Stomach (tissue), 9 donors: Measurements from ENCODE around the gene BOK. TPM values are rescaled to one million over a fixed set of nuclear protein-coding genes. Genes with fewer than 3 reads are reported as not detected.
A peak's percentile ranks its signal among the peaks of the same experiment; 100 is the strongest.

Experiments
- DNase-seq, 2 donors: peaks; one replicate each; pipeline versions ENCODE4 v3.0.0 to v3.0.0-alpha.2; 2013 to 2019
- H3K27ac ChIP-seq, 5 donors: fragments of 200-600 bp in 4 of 5; sonication (generic) in 4 of 5; one replicate each; pipeline ENCODE4 v1.5.1; 2013 to 2019; ENCODE audit warnings: mild to moderate bottlenecking in 1 of 5, moderate library complexity in 1 of 5
- H3K27me3 ChIP-seq, 3 donors: fragments of 200-600 bp; sonication (generic); one replicate each; pipeline ENCODE4 v1.5.1; 2017 to 2019; ENCODE audit warnings: mixed run types in 1 of 3
- H3K36me3 ChIP-seq, 4 donors: fragments of 200-600 bp; sonication (generic); 1 replicate in 3 of 4; 2 replicates in 1 of 4; pipeline ENCODE4 v1.5.1; 2016 to 2019
- H3K4me1 ChIP-seq, 4 donors: fragments of 200-600 bp; sonication (generic); one replicate each; pipeline ENCODE4 v1.5.1; 2016 to 2019
- H3K4me3 ChIP-seq, 4 donors: fragments of 200-600 bp; sonication (generic) in 3 of 4; one replicate each; pipeline ENCODE4 v1.5.1; 2016 to 2019; ENCODE audit warnings: mild to moderate bottlenecking in 1 of 4
- H3K9me3 ChIP-seq, 4 donors: fragments of 200-600 bp; sonication (generic); one replicate each; pipeline ENCODE4 v1.5.1; 2016 to 2019
- CTCF ChIP-seq, 7 experiments: fragments of 450-650 bp in 4 of 7; fragments of 200-600 bp in 3 of 7; sonication (generic) in 3 of 7; IDR thresholded peaks; one replicate each; pipeline ENCODE4 v1.5.1; 2016 to 2019; ENCODE audit warnings: antibody characterized with exemption in 7 of 7, control low read depth in 2 of 7, mild to moderate bottlenecking in 1 of 7
- EP300 ChIP-seq: sonication (generic); formaldehyde crosslinking; IDR thresholded peaks from one replicate; pipeline ENCODE4 v1.6.1; 2017; ENCODE audit warnings: antibody characterized with exemption
- POLR2A ChIP-seq, 4 donors: fragments of 450-650 bp; IDR thresholded peaks; one replicate each; pipeline ENCODE4 v1.6.1; 2016; ENCODE audit warnings: antibody characterized with exemption in 4 of 4, control low read depth in 2 of 4, mild to moderate bottlenecking in 1 of 4, moderate library complexity in 1 of 4
- POLR2AphosphoS5 ChIP-seq, 3 donors: sonication (generic); formaldehyde crosslinking; IDR thresholded peaks; one replicate each; pipeline ENCODE4 v1.6.1; 2016; ENCODE audit warnings: antibody characterized with exemption in 3 of 3
- WGBS, 5 donors: extraction: QIAGEN DNeasy Blood & Tissue Kit in 3 of 5; methylation state at CpG; one replicate each; pipeline versions ENCODE4 v1.1.5 to v1.1.7; 2013 to 2018; 5-methylcytosine and 5-hydroxymethylcytosine counted together
- intact Hi-C: fragments of 100-400 bp; cut with DNase I; formaldehyde crosslinking; loops from one replicate; pipeline ENCODE4 v1.15.1; 2023; ENCODE audit warnings: low total_unique reads
- polyA plus RNA-seq, 3 donors: library from polyadenylated mRNA; stranded (reverse); fragments of 200-250 nt; gene quantifications; one replicate each; pipeline ENCODE4 v1.2.3, GENCODE V29; 2013
- total RNA-seq, 5 donors: library from RNA; depleted of rRNA; stranded (reverse); fragments of >200 nt; gene quantifications; one replicate each; pipeline versions ENCODE4 v1.1.0 to v1.2.3, GENCODE V29; 2014 to 2016
- donor health status: healthy with polysubstance abuse.
- donor health status: Bipolar disorder and iron deficiency.
- donor health status: healthy.

The BOK gene
- total and polyA plus RNA-seq, 8 donors: 13.0 to 112 (median 36.1) TPM

GRCh38 chr2:241551599-241551997, 6.9 kb upstream of the BOK start:
- no peak overlapping the region for H3K27ac ChIP-seq
- H3K4me3 ChIP-seq: peak overlapping the region in 1 of 4 donors; percentile 3
- peaks cover 0 to 24% (median 0%) of the 10 kb centered on the region in 3 donors for H3K27me3 ChIP-seq
- intact Hi-C loops: no loop called here
- H3K36me3 ChIP-seq: no peaks in the 10 kb centered on the region
- TF ChIP-seq POLR2A (IDR thresholded peaks at IDR 0.05) (no peak), EP300 (no peak), CTCF (IDR thresholded peaks at IDR 0.05) (no peak), POLR2AphosphoS5 (IDR thresholded peaks at IDR 0.05) (no peak)
- peaks cover 0 to 7% (median 3%) of the 10 kb centered on the region in 4 donors for H3K9me3 ChIP-seq
- DNase-seq: no peak
- WGBS, 5 donors: 62 to 84% (median 67%) methylated on average over 11 to 12 of the region's 12 CpGs
- peaks cover 6 to 37% (median 16%) of the 10 kb centered on the region in 4 donors for H3K4me1 ChIP-seq

GRCh38 chr2:241551998-241552737, 6.4 kb upstream of the BOK start:
- Histone ChIP-seq H3K27ac (no peak overlapping the region), H3K4me3 (peak overlapping the region in 1 of 4 donors; percentile 3), H3K36me3 (no peaks in the 10 kb centered on the region), H3K4me1 (peaks cover 0 to 32% (median 13%) of the 10 kb centered on the region in 4 donors), H3K9me3 (peaks cover 0 to 10% (median 4%) of the 10 kb centered on the region in 4 donors), H3K27me3 (peaks cover 0 to 21% (median 0%) of the 10 kb centered on the region in 3 donors)
- 60 to 74% (median 71%) methylated on average over 32 to 33 of the region's 33 CpGs for WGBS, 5 donors
- no peak for TF ChIP-seq POLR2AphosphoS5 (IDR thresholded peaks at IDR 0.05)
- TF ChIP-seq EP300: no peak
- TF ChIP-seq CTCF (IDR thresholded peaks at IDR 0.05): no peak
- no peak for TF ChIP-seq POLR2A (IDR thresholded peaks at IDR 0.05)
- DNase-seq: no peak
- intact Hi-C loops: no loop called here

- TF ChIP-seq POLR2AphosphoS5 (IDR thresholded peaks at IDR 0.05): no peak
- no peak for DNase-seq
- no peak overlapping the region for H3K4me3 ChIP-seq
- peaks cover 0 to 10% (median 4%) of the 10 kb centered on the region in 4 donors for H3K9me3 ChIP-seq
- WGBS, 5 donors: 79 to 91% (median 85%) methylated on average over 12 of the region's 12 CpGs
- intact Hi-C loops: no loop called here
- no peak overlapping the region for H3K27ac ChIP-seq
- H3K36me3 ChIP-seq: no peaks in the 10 kb centered on the region
- peaks cover 0 to 36% (median 14%) of the 10 kb centered on the region in 4 donors for H3K4me1 ChIP-seq
- H3K27me3 ChIP-seq: peaks cover 0 to 24% (median 0%) of the 10 kb centered on the region in 3 donors
Measured at GRCh38 chr2:241553512-241553830, 5.1 kb upstream of the BOK start.

- H3K27me3 ChIP-seq: peaks cover 0 to 29% (median 0%) of the 10 kb centered on the region in 3 donors
- H3K4me3 ChIP-seq: no peak overlapping the region
- intact Hi-C loops: no loop called here
Measured at GRCh38 chr2:241553981-241554380, 4.6 kb upstream of the BOK start.

GRCh38 chr2:241554610-241555322, 3.8 kb upstream of the BOK start:
- DNase-seq: no peak
- intact Hi-C loops: no loop called here
- Histone ChIP-seq H3K27me3 (peaks cover 0 to 37% (median 0%) of the 10 kb centered on the region in 3 donors), H3K4me1 (peaks cover 4 to 37% (median 20%) of the 10 kb centered on the region in 4 donors), H3K27ac (no peak overlapping the region), H3K36me3 (no peaks in the 10 kb centered on the region), H3K9me3 (peaks cover 0 to 10% (median 4%) of the 10 kb centered on the region in 4 donors), H3K4me3 (no peak overlapping the region)
- no peak for TF ChIP-seq EP300
- TF ChIP-seq POLR2AphosphoS5 (IDR thresholded peaks at IDR 0.05): no peak
- TF ChIP-seq CTCF (IDR thresholded peaks at IDR 0.05): no peak
- TF ChIP-seq POLR2A (IDR thresholded peaks at IDR 0.05): no peak
- 80 to 90% (median 84%) methylated on average over 7 of the region's 7 CpGs for WGBS, 5 donors

More at GRCh38 chr2:241553981-241554380, 4.6 kb upstream of the BOK start:
- TF ChIP-seq POLR2A (IDR thresholded peaks at IDR 0.05) (no peak), EP300 (no peak)
- WGBS, 5 donors: 51 to 80% (median 62%) methylated on average over 6 of the region's 6 CpGs
- H3K36me3 ChIP-seq: no peaks in the 10 kb centered on the region
- H3K9me3 ChIP-seq: peaks cover 0 to 10% (median 4%) of the 10 kb centered on the region in 4 donors
- H3K27ac ChIP-seq: no peak overlapping the region
- no peak for DNase-seq
- peaks cover 0 to 38% (median 15%) of the 10 kb centered on the region in 4 donors for H3K4me1 ChIP-seq
